NT2/D1 (cell line): Measurements from ENCODE around the gene C2CD3.

Source experiments
- YY1 ChIP-seq: IDR thresholded peaks from 2 replicates; pipeline ENCODE4 v1.6.1; 2011; ENCODE audit not compliant: insufficient read length, insufficient read depth
- ZNF274 ChIP-seq: IDR thresholded peaks from 2 replicates; pipeline ENCODE4 v1.6.1; 2011; ENCODE audit warnings: mild to moderate bottlenecking, low read depth, low read length

DNA sequence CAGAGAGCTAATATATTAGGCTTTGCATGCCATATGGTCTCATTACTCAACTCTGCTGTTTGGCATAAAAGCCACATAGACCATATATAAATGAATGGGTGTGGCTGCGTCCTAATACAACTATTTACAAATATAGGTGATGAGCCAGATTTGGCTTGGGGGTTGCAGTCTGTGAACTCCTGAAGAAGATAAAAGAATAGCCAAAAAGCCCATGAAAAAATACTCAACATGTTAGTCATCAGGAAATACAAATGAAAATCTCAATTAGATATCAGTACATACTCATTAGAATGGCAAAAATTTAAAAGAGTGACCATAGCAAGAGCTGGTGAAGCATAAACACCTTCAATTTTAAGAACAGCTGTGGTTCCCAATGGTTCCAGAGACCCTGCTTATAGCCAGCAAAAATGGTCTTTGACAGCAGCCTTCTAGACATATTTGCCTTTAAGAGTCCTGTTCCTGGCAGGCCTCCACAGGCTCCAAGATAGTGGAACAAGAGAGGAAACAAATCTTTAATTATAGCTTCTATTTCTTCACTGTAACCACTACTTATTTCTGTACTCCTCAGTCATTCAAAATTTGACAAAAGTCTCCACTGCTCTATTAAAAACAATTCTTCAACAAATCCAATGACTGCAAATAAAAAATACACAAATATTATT lies 16.1 kb downstream of the C2CD3 start:
- TF ChIP-seq ZNF274 (no peak), YY1 (no peak)
